Lung (tissue), 12 donors: ENCODE results near the gene ZNF778. TPM values are rescaled to one million over a fixed set of nuclear protein-coding genes. Genes with fewer than 3 reads are reported as not detected.

Experiments used
- ATAC-seq: fragments of 200-7000 bp; cut with Tn5 transposase; one replicate; pipeline ENCODE4 v1.9.1; 2020; ENCODE audit warnings: moderate number of reproducible peaks; ENCODE audit not compliant: insufficient read depth, low FRiP score
- DNase-seq, 3 donors: peaks; one replicate each; pipeline ENCODE4 v3.0.0-alpha.2; 2013 to 2017
- H3K27ac ChIP-seq, 2 donors: one replicate each; pipeline ENCODE4 v1.5.1; 2013; ENCODE audit warnings: mild to moderate bottlenecking in 2 of 2, moderate library complexity in 2 of 2, control low read depth in 1 of 2, inconsistent platforms in 1 of 2, low read depth in 1 of 2, low read length in 1 of 2
- H3K27me3 ChIP-seq, 3 donors: one replicate each; pipeline ENCODE4 v1.5.1; 2013; ENCODE audit warnings: low read length in 2 of 3; ENCODE audit not compliant: control insufficient read depth in 3 of 3, insufficient read depth in 3 of 3
- H3K36me3 ChIP-seq, 4 donors: one replicate each; pipeline ENCODE4 v1.5.1; 2013; ENCODE audit warnings: low read length in 4 of 4, mild to moderate bottlenecking in 1 of 4, moderate library complexity in 1 of 4; ENCODE audit not compliant: control insufficient read depth in 4 of 4, insufficient read depth in 4 of 4
- H3K4me1 ChIP-seq, 5 donors: one replicate each; pipeline ENCODE4 v1.5.1; 2013; ENCODE audit warnings: low read length in 5 of 5, mild to moderate bottlenecking in 2 of 5, moderate library complexity in 1 of 5; ENCODE audit not compliant: control insufficient read depth in 5 of 5, insufficient read depth in 5 of 5
- H3K4me3 ChIP-seq: one replicate; pipeline ENCODE4 v1.5.1; 2013; ENCODE audit warnings: mild to moderate bottlenecking, control low read depth, moderate library complexity
- H3K9ac ChIP-seq, 2 donors: one replicate each; pipeline ENCODE4 v1.5.1; 2013; ENCODE audit warnings: low read length in 2 of 2, control low read depth in 1 of 2; ENCODE audit not compliant: insufficient read depth in 1 of 2
- H3K9me3 ChIP-seq, 4 donors: one replicate each; pipeline ENCODE4 v1.5.1; 2013; ENCODE audit warnings: low read length in 3 of 4, mild to moderate bottlenecking in 1 of 4, moderate library complexity in 1 of 4; ENCODE audit not compliant: control insufficient read depth in 4 of 4, insufficient read depth in 3 of 4
- WGBS, 2 donors: extraction: QIAGEN DNeasy Blood & Tissue Kit; methylation state at CpG; one replicate each; pipeline ENCODE4 v1.1.7; 2013; 5-methylcytosine and 5-hydroxymethylcytosine counted together
- polyA plus RNA-seq, 2 donors: library from polyadenylated mRNA; stranded (reverse); fragments of 200-250 nt; gene quantifications; one replicate each; pipeline ENCODE4 v1.2.1, GENCODE V29; 2013
- total RNA-seq, 2 donors: library from RNA; depleted of rRNA in 1 of 2; stranded (reverse); fragments of >200 nt in 1 of 2; gene quantifications; one replicate each; pipeline ENCODE4 v1.2.1, GENCODE V29; 2014 to 2021
- TF ChIP-seq, protein P1 (sequence below): IDR thresholded peaks from 2 replicates; pipeline ENCODE4 v1.5.1; 2012; ENCODE audit warnings: mild to moderate bottlenecking; ENCODE audit errors: control extremely low read depth, extremely low read depth
- donor health status: control.
- donor health status: control.
- donor health status: Bipolar disorder and iron deficiency.
- donor health status: healthy.
- donor health status: DM: yes; HTN: yes; CAD: no.

Gene ZNF778
- total and polyA plus RNA-seq, 4 donors = 2.4 to 13.9 (median 4.6) TPM

DNA sequence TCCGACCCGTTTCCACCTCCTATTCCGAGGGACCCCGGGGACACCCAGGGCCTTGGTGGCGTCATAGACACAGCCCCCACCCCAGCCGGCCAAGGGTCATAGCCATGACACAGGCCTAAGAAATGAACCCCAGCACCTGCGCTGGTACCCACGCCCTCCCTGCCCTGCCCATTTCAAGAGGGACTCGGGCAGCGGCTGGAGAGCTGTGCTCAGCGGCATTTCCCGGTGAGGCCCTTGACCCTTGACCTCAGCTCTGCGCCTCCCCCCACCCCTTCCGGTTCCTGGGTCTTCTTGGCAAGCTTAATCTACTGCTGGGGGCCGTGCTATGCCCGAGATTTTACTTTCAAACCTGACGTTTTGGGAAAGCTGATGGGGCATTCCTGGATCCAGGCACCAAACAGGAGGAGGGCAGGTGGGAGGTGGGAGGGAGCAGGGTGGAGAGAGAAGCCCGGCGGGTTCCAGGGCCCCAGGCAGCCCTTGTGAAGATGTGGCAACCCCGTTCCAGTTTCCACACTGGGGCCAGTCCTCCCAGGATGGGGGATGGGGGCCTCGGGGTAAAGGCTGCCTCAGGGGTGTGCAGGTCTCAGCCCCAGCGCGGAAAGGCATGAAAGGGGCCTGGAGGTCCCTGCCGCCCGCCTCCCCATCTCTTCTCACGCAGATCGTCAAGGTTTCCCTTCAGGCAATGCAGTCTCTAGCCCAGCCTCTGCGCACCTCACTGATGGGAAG is 17.2 kb upstream of the ZNF778 start, which contains the start of gene SLC22A31:
Gene SLC22A31, minus strand, starts transcription at position 414 of the 726 bp plus-strand sequence. Its CDS starts 36 bp downstream, at position 378.
- H3K27ac ChIP-seq = peak within 1 kb of the TSS in 1 of 2 donors; percentile 85
- peaks cover 0 to 2% (median 0%) of the 10 kb centered on the region in 4 donors for H3K9me3 ChIP-seq
- TF ChIP-seq, protein P1, sequence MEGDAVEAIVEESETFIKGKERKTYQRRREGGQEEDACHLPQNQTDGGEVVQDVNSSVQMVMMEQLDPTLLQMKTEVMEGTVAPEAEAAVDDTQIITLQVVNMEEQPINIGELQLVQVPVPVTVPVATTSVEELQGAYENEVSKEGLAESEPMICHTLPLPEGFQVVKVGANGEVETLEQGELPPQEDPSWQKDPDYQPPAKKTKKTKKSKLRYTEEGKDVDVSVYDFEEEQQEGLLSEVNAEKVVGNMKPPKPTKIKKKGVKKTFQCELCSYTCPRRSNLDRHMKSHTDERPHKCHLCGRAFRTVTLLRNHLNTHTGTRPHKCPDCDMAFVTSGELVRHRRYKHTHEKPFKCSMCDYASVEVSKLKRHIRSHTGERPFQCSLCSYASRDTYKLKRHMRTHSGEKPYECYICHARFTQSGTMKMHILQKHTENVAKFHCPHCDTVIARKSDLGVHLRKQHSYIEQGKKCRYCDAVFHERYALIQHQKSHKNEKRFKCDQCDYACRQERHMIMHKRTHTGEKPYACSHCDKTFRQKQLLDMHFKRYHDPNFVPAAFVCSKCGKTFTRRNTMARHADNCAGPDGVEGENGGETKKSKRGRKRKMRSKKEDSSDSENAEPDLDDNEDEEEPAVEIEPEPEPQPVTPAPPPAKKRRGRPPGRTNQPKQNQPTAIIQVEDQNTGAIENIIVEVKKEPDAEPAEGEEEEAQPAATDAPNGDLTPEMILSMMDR = no peak

DNA sequence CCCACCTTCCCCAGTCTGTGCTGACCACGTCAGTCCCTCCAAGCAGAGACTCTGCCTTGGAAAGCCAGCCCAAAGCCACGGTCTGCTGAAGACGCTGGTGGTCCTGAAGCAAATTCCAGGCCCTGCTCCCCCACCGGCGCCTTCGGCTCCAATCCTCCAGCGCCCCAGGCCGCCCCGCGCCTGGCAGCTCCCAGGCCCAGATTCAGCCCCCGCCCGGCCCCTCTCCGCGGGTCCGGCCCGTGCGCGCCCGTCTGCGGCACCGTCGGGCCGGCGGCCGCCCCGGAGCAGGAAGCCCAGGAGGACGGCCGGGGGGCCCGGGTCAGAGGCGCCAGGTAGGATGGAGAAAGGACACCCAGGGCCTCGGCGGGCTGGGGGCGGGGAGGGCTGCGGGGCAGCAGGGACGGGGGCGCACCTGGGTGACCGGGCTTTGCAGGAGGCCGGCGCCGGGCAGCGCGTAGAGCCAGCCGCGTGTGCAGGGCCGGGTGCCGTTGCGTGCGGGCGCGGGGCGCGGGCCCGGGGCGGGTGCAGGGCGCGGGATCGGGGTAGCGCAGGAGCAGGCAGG is 16.6 kb upstream of the ZNF778 start:
- peaks cover 0 to 6% (median 0%) of the 10 kb centered on the region in 5 donors for H3K4me1 ChIP-seq
- H3K36me3 ChIP-seq = peaks cover 0 to 1% (median 0%) of the 10 kb centered on the region in 4 donors
- H3K27me3 ChIP-seq = peaks cover 6 to 35% (median 34%) of the 10 kb centered on the region in 3 donors
- H3K9ac ChIP-seq = no peak overlapping the region
- WGBS, 2 donors = 2% methylated on average over 48 to 58 of the region's 58 CpGs
- peaks cover 0 to 2% (median 0%) of the 10 kb centered on the region in 4 donors for H3K9me3 ChIP-seq
- TF ChIP-seq, protein P1 = no peak
- DNase-seq (no peak), ATAC-seq (no peak)
- H3K4me3 ChIP-seq = peak overlapping the region; percentile 55
- peak overlapping the region in 1 of 2 donors; percentile 70 for H3K27ac ChIP-seq

More for the DNA sequence above, 17.2 kb upstream of the ZNF778 start, which contains the start of gene SLC22A31:
- Histone ChIP-seq H3K9ac (no peak within 1 kb of the TSS), H3K36me3 (peaks cover 0 to 1% (median 0%) of the 10 kb centered on the region in 4 donors), H3K27me3 (peaks cover 6 to 35% (median 34%) of the 10 kb centered on the region in 3 donors), H3K4me3 (peak within 1 kb of the TSS; percentile 55), H3K4me1 (peaks cover 0 to 6% (median 0%) of the 10 kb centered on the region in 5 donors)
- ATAC-seq (peak; percentile 48), DNase-seq (no peak)
- 17 to 27% methylated on average over 26 to 28 of the region's 28 CpGs for WGBS, 2 donors

GRCh38 chr16:89201439-89202377 is 15.8 kb upstream of the ZNF778 start:
- peaks cover 6 to 35% (median 34%) of the 10 kb centered on the region in 3 donors for H3K27me3 ChIP-seq
- H3K27ac ChIP-seq = peak overlapping the region in 1 of 2 donors; percentile 20
- H3K9me3 ChIP-seq = peaks cover 0 to 2% (median 0%) of the 10 kb centered on the region in 4 donors
- no peak overlapping the region for H3K9ac ChIP-seq
- TF ChIP-seq, protein P1 = no peak
- ATAC-seq (peak; percentile 82), DNase-seq (peak; percentile 58 to 86 (median 64))
- peaks cover 0 to 6% (median 0%) of the 10 kb centered on the region in 5 donors for H3K4me1 ChIP-seq
- peaks cover 0 to 1% (median 0%) of the 10 kb centered on the region in 4 donors for H3K36me3 ChIP-seq
- H3K4me3 ChIP-seq = peak overlapping the region; percentile 55
- 2% methylated on average over 75 to 111 of the region's 111 CpGs for WGBS, 2 donors
